Urinary bladder (tissue), 4 donors: Measurements from ENCODE around the gene OR13C3. TPM values are rescaled to one million over a fixed set of nuclear protein-coding genes. Genes with fewer than 3 reads are reported as not detected.

Source experiments
- DNase-seq: peaks from one replicate; pipeline ENCODE4 v3.0.0-alpha.2; 2015; ENCODE audit errors: extremely low spot score
- H3K27ac ChIP-seq: one replicate; pipeline ENCODE4 v1.5.1; 2013; ENCODE audit warnings: low read depth, mild to moderate bottlenecking, moderate library complexity
- H3K36me3 ChIP-seq: one replicate; pipeline ENCODE4 v1.6.1; 2013; ENCODE audit warnings: mild to moderate bottlenecking, moderate library complexity; ENCODE audit not compliant: insufficient read depth
- H3K4me1 ChIP-seq: one replicate; pipeline ENCODE4 v1.6.1; 2013; ENCODE audit warnings: mild to moderate bottlenecking, moderate library complexity; ENCODE audit not compliant: insufficient read depth
- H3K4me3 ChIP-seq: one replicate; pipeline ENCODE4 v1.5.1; 2013; ENCODE audit warnings: low read depth, low read length
- WGBS: extraction: QIAGEN DNeasy Blood & Tissue Kit; methylation state at CpG from one replicate; pipeline ENCODE4 v1.1.7; 2013; 5-methylcytosine and 5-hydroxymethylcytosine counted together
- polyA plus RNA-seq: library from polyadenylated mRNA; stranded (reverse); fragments of 200-250 nt; gene quantifications from one replicate; pipeline ENCODE4 v1.2.3, GENCODE V29; 2013
- total RNA-seq: library from RNA; depleted of rRNA; stranded (reverse); fragments of >200 nt; gene quantifications from one replicate; pipeline ENCODE4 v1.2.3, GENCODE V29; 2014
- donor health status: healthy with polysubstance abuse.
- donor health status: healthy.

The OR13C3 gene
- total and polyA plus RNA-seq, 2 donors, result not detected

- no peaks in the 10 kb centered on the region for H3K36me3 ChIP-seq
- no peak for DNase-seq
- H3K4me3 ChIP-seq, result no peak overlapping the region
- no peak overlapping the region for H3K27ac ChIP-seq
- no peaks in the 10 kb centered on the region for H3K4me1 ChIP-seq
- WGBS, result 75% methylated on average over 5 of the region's 5 CpGs
Observed at GRCh38 chr9:104514901-104515300, 21.8 kb downstream of the OR13C3 start.

DNA sequence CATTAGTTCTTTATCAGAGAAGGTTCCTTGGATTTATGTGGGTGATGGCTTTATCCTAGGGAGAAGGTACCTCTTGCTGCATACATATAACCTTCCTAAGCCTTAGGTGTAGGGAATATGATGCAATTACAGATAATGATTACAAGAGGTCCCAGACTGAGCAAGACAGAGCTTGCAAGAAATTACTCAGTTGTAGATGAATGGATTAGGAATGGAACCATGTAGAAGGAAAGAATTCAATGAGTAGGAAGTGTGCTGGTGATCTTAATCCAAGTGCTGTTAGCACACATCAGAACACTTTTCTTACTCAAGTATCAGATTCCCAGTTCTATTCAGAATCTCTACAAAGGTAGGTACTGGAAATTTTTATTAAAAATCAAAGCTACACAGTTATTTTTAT is 30.1 kb downstream of the OR13C3 start:
- no peaks in the 10 kb centered on the region for H3K36me3 ChIP-seq
- H3K4me3 ChIP-seq, result no peak overlapping the region
- DNase-seq, result no peak
- no peak overlapping the region for H3K27ac ChIP-seq
- H3K4me1 ChIP-seq, result no peaks in the 10 kb centered on the region

- Histone ChIP-seq H3K36me3 (no peaks in the 10 kb centered on the region), H3K27ac (no peak within 1 kb of the TSS), H3K4me3 (no peak within 1 kb of the TSS), H3K4me1 (no peaks in the 10 kb centered on the region)
- DNase-seq, result no peak
- 87% methylated on average over 5 of the region's 5 CpGs for WGBS
Observed at GRCh38 chr9:104503963-104504362, 32.7 kb downstream of the OR13C3 start, which contains the start of gene OR13F1. Gene OR13F1 (plus strand): TSS chr9:104504263. CDS start chr9:104504263, 0 bp downstream.

- Histone ChIP-seq H3K4me1 (no peaks in the 10 kb centered on the region), H3K4me3 (no peak overlapping the region), H3K36me3 (no peaks in the 10 kb centered on the region), H3K27ac (no peak overlapping the region)
- DNase-seq, result no peak
Observed at GRCh38 chr9:104503440-104503839, 33.2 kb downstream of the OR13C3 start.

GRCh38 chr9:104494808-104495207 is 41.8 kb downstream of the OR13C3 start:
- DNase-seq, result no peak
- WGBS, result 23% methylated on average over 3 of the region's 3 CpGs
- H3K4me3 ChIP-seq, result no peak overlapping the region
- no peak overlapping the region for H3K27ac ChIP-seq
- H3K36me3 ChIP-seq, result no peaks in the 10 kb centered on the region
- H3K4me1 ChIP-seq, result no peaks in the 10 kb centered on the region

Other genes starting within 250 kb of the OR13C3 start
- not detected for gene OR13F1, start 32.6 kb downstream of the OR13C3 start, total RNA-seq
- not detected for gene OR13F1, start 32.6 kb downstream of the OR13C3 start, polyA plus RNA-seq
- not detected for gene OR13C4, start 9.6 kb downstream of the OR13C3 start, total RNA-seq
- gene OR13C4, start 9.6 kb downstream of the OR13C3 start, polyA plus RNA-seq, result not detected
- not detected for gene OR13C8, start 32.3 kb upstream of the OR13C3 start, total RNA-seq
- gene OR13C8, start 32.3 kb upstream of the OR13C3 start, polyA plus RNA-seq, result not detected
- gene OR13C5, start 62.6 kb upstream of the OR13C3 start, total RNA-seq, result not detected
- not detected for gene OR13C5, start 62.6 kb upstream of the OR13C3 start, polyA plus RNA-seq
- not detected for gene OR13C2, start 68.8 kb upstream of the OR13C3 start, total RNA-seq
- not detected for gene OR13C2, start 68.8 kb upstream of the OR13C3 start, polyA plus RNA-seq
- gene OR13C9, start 81.3 kb upstream of the OR13C3 start, total RNA-seq, result 0.37 TPM
- not detected for gene OR13C9, start 81.3 kb upstream of the OR13C3 start, polyA plus RNA-seq
- not detected for gene OR13D1, start 157.7 kb upstream of the OR13C3 start, total RNA-seq
- gene OR13D1, start 157.7 kb upstream of the OR13C3 start, polyA plus RNA-seq, result not detected
- gene NIPSNAP3A, start 210.8 kb upstream of the OR13C3 start, total RNA-seq, result 64.2 TPM
- gene NIPSNAP3A, start 210.8 kb upstream of the OR13C3 start, polyA plus RNA-seq, result 30.4 TPM
- gene NIPSNAP3B, start 227.3 kb upstream of the OR13C3 start, total RNA-seq, result 10.8 TPM
- gene NIPSNAP3B, start 227.3 kb upstream of the OR13C3 start, polyA plus RNA-seq, result 2.9 TPM